SK-N-SH (cell line): ENCODE results near the gene SEMA4D. TPM values are rescaled to one million over a fixed set of nuclear protein-coding genes. Genes with fewer than 3 reads are reported as not detected.

ENCODE experiments used
- CTCF ChIA-PET: fragments of 300-600, 350-600 bp; formaldehyde crosslinking; extraction: SDS; loops from one replicate; lab custom pipeline; 2021; lab: Yijun Ruan, JAX
- POLR2A ChIA-PET: fragments of 350-600 bp; sonication (Branson Sonifier 250); formaldehyde crosslinking; extraction: SDS; loops from one replicate; lab custom pipeline; 2020; ENCODE audit warnings: antibody characterized with exemption, inconsistent platforms; lab: Yijun Ruan, JAX
- DNase-seq: peaks from one replicate; pipeline ENCODE4 v3.0.0; 2012
- H2AFZ ChIP-seq: fragments of 200-600 bp; sonication (generic); 2 replicates; pipeline ENCODE4 v1.8.1; 2016; ENCODE audit warnings: antibody characterized with exemption, mild to moderate bottlenecking, low read depth
- H3F3A ChIP-seq: fragments of 200-600 bp; sonication (generic); replicated peaks from 2 replicates; pipeline ENCODE3; 2016; ENCODE audit warnings: antibody characterized with exemption, mild to moderate bottlenecking; ENCODE audit not compliant: insufficient read depth
- H3K27ac ChIP-seq, 2 experiments: fragments of 200-500 bp in 1 of 2; fragments of 200-600 bp in 1 of 2; sonication (Bioruptor generic) in 1 of 2; sonication (generic), shearing (Covaris generic) in 1 of 2; 2 replicates each; pipeline versions ENCODE4 v1.5.1 to v1.6.1; 2014 to 2016; ENCODE audit warnings: low read depth in 2 of 2, inconsistent platforms in 1 of 2, low read length in 1 of 2, mild to moderate bottlenecking in 1 of 2, mixed read lengths in 1 of 2
- H3K27me3 ChIP-seq: fragments of 200-600 bp; sonication (generic), shearing (Covaris generic); 2 replicates; pipeline ENCODE4 v1.6.1; 2016; ENCODE audit warnings: mixed run types; ENCODE audit not compliant: insufficient read depth
- H3K36me3 ChIP-seq, 2 experiments: fragments of 200-500 bp in 1 of 2; fragments of 200-600 bp in 1 of 2; sonication (Bioruptor generic) in 1 of 2; sonication (generic) in 1 of 2; replicated peaks in 1 of 2; 2 replicates each; pipeline versions ENCODE3 to v1.5.1; 2014 to 2016; ENCODE audit warnings: low read length in 1 of 2, mild to moderate bottlenecking in 1 of 2; ENCODE audit not compliant: insufficient read depth in 2 of 2, control insufficient read depth in 1 of 2
- H3K4me1 ChIP-seq, 2 experiments: fragments of 200-500 bp in 1 of 2; fragments of 200-600 bp in 1 of 2; sonication (Bioruptor generic) in 1 of 2; sonication (generic), shearing (Covaris generic) in 1 of 2; 2 replicates each; pipeline versions ENCODE4 v1.5.1 to v1.6.1; 2014 to 2016; ENCODE audit warnings: low read depth in 1 of 2, low read length in 1 of 2, mixed run types in 1 of 2; ENCODE audit not compliant: insufficient read depth in 2 of 2, control insufficient read depth in 1 of 2
- H3K4me2 ChIP-seq: fragments of 200-600 bp; sonication (generic), shearing (Covaris generic); 2 replicates; pipeline ENCODE4 v1.6.1; 2017; ENCODE audit warnings: mixed run types
- H3K4me3 ChIP-seq, 2 experiments: fragments of 200-500 bp in 1 of 2; fragments of 200-600 bp in 1 of 2; sonication (Bioruptor generic) in 1 of 2; sonication (generic), shearing (Covaris generic) in 1 of 2; 2 replicates each; pipeline versions ENCODE4 v1.5.1 to v1.8.1; 2014 to 2016; ENCODE audit warnings: low read depth in 2 of 2, inconsistent platforms in 1 of 2, low read length in 1 of 2, mild to moderate bottlenecking in 1 of 2, mixed read lengths in 1 of 2, moderate library complexity in 1 of 2
- H3K79me2 ChIP-seq: fragments of 200-600 bp; sonication (generic); 2 replicates; pipeline ENCODE4 v1.8.1; 2017; ENCODE audit warnings: mild to moderate bottlenecking; ENCODE audit not compliant: insufficient read depth
- H3K9ac ChIP-seq: fragments of 200-600 bp; sonication (generic); 2 replicates; pipeline ENCODE4 v1.6.1; 2017; ENCODE audit warnings: mixed run types
- H3K9me2 ChIP-seq: fragments of 200-600 bp; sonication (generic); 2 replicates; pipeline ENCODE4 v1.6.1; 2017; ENCODE audit warnings: mixed run types
- H3K9me3 ChIP-seq: fragments of 200-600 bp; sonication (generic); 2 replicates; pipeline ENCODE4 v1.6.1; 2017; ENCODE audit warnings: mixed run types, mild to moderate bottlenecking, moderate library complexity
- H4K20me1 ChIP-seq: fragments of 200-600 bp; sonication (generic); 2 replicates; pipeline ENCODE4 v1.6.1; 2017; ENCODE audit warnings: mild to moderate bottlenecking, mixed run types; ENCODE audit not compliant: insufficient read depth
- CTCF ChIP-seq: fragments of 200-600 bp; sonication (generic); IDR thresholded peaks from 2 replicates; pipeline ENCODE4 v1.6.1; 2017; ENCODE audit warnings: antibody characterized with exemption, mild to moderate bottlenecking, moderate library complexity
- EP300 ChIP-seq, 2 experiments: IDR thresholded peaks; 2 replicates each; pipeline versions ENCODE4 v1.4.0 to v1.6.1; 2012; ENCODE audit warnings: borderline replicate concordance in 1 of 2, low read depth in 1 of 2, low read length in 1 of 2
- EZH2phosphoT487 ChIP-seq: fragments of 200-600 bp; sonication (generic); IDR thresholded peaks from 2 replicates; pipeline ENCODE4 v1.6.1; 2017; ENCODE audit warnings: low read depth, mixed run types, mild to moderate bottlenecking, antibody characterized with exemption, moderate library complexity, borderline replicate concordance
- FOXM1 ChIP-seq: IDR thresholded peaks from 2 replicates; pipeline ENCODE4 v1.4.0; 2012; ENCODE audit warnings: low read depth, mild to moderate bottlenecking
- GABPA ChIP-seq: IDR thresholded peaks from 2 replicates; pipeline ENCODE4 v1.4.0; 2012; ENCODE audit warnings: low read depth, mild to moderate bottlenecking
- PBX3 ChIP-seq: IDR thresholded peaks from 2 replicates; pipeline ENCODE4; 2012
- RAD21 ChIP-seq: IDR thresholded peaks from 2 replicates; pipeline ENCODE4 v1.6.1; 2012; ENCODE audit warnings: mild to moderate bottlenecking, low read length
- RCOR1 ChIP-seq: fragments of 150-350 bp; IDR thresholded peaks from 2 replicates; pipeline ENCODE4 v1.6.1; 2017; ENCODE audit warnings: antibody characterized with exemption, low read length
- REST ChIP-seq: IDR thresholded peaks from 2 replicates; pipeline ENCODE4 v1.6.1; 2012; ENCODE audit warnings: mild to moderate bottlenecking, low read depth, low read length, moderate library complexity
- SMC3 ChIP-seq: IDR thresholded peaks from 2 replicates; pipeline ENCODE4 v1.6.1; 2012; ENCODE audit warnings: low read depth, low read length, improper control_type of control experiment
- TAF1 ChIP-seq: IDR thresholded peaks from 2 replicates; pipeline ENCODE4 v1.6.1; 2012; ENCODE audit warnings: low read depth, mild to moderate bottlenecking, low read length, moderate library complexity, borderline replicate concordance
- TCF12 ChIP-seq: IDR thresholded peaks from 2 replicates; pipeline ENCODE4 v1.4.0; 2012
- TEAD4 ChIP-seq: IDR thresholded peaks from 2 replicates; pipeline ENCODE4 v1.4.0; 2012; ENCODE audit warnings: mild to moderate bottlenecking, borderline replicate concordance; ENCODE audit not compliant: insufficient read depth
- ZBTB33 ChIP-seq: IDR thresholded peaks from 2 replicates; pipeline ENCODE4 v1.4.0; 2012; ENCODE audit warnings: low read depth, borderline replicate concordance
- WGBS: methylation state at CpG from one replicate; pipeline ENCODE4 v1.1.6; 2017; ENCODE audit warnings: low lambda C conversion rate; 5-methylcytosine and 5-hydroxymethylcytosine counted together
- polyA plus RNA-seq, 3 experiments: library from polyadenylated mRNA; depleted of rRNA; stranded (reverse); fragments of >200 nt; gene quantifications; 2 replicates each; pipeline ENCODE4 v1.2.3, GENCODE V29; 2012
- TF ChIP-seq, protein P1 (sequence below): fragments of 150-350 bp; IDR thresholded peaks from 2 replicates; pipeline ENCODE4 v1.6.1; 2017; ENCODE audit warnings: antibody characterized with exemption, low read length, low read depth, borderline replicate concordance
- TF ChIP-seq, protein P2 (sequence below): fragments of 150-350 bp; IDR thresholded peaks from 2 replicates; pipeline ENCODE4 v1.6.1; 2016; ENCODE audit warnings: mild to moderate bottlenecking, low read depth, low read length
- TF ChIP-seq, protein P3 (sequence below): IDR thresholded peaks from 2 replicates; pipeline ENCODE4 v1.4.0; 2012; ENCODE audit warnings: low read depth, borderline replicate concordance

Gene SEMA4D
- polyA plus RNA-seq, 1 of the 3 experiments (the other 2 are of a cell fraction) = 4.8 TPM

DNA sequence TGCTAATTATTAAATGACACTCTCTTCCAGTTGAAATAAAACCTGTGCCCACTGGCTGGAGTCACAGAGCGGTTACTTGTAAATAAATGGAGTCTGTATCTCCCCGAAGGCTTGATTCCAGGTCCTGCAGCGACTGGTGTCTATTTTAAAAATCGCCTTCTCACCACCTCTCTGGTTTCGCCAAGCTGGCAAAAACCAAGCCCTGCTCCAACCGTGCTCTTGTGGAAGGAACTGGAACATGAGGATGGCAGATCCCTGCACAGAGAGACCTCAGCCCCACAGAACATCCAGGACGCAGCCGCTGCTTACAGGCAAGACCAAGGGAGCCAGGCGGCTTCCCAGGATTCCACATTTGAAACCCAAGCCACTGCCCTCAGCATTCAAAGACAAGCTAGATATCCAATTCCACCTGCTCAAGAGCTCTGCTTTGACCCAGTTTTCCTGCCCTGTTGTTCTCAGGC lies 15.0 kb downstream of the SEMA4D start:
- no peaks in the 10 kb centered on the region for H3K27me3 ChIP-seq
- POLR2A ChIA-PET = no interaction called here
- CTCF ChIA-PET = interaction anchor here (1.5 to 2.4 kb wide), 2 partner anchors 9 to 66 kb away, joined by 3 to 7 read pairs; no protein-coding TSS in a partner anchor
- WGBS = 87% methylated on average over 9 of the region's 9 CpGs
- H3K9me3 ChIP-seq = no peaks in the 10 kb centered on the region
- peaks cover 4 to 29% of the 10 kb centered on the region in 2 experiments; a peak in 2 of 4 replicates for H3K4me1 ChIP-seq
- H4K20me1 ChIP-seq = no peaks in the 10 kb centered on the region
- no peaks in the 10 kb centered on the region for H3K79me2 ChIP-seq
- H3K4me3 ChIP-seq = no peak overlapping the region
- no peaks in the 10 kb centered on the region for H3K9me2 ChIP-seq
- DNase-seq = no peak
- TF ChIP-seq PBX3 (no peak), EZH2phosphoT487 (no peak), CTCF (no peak), REST (no peak), SMC3 (no peak), TEAD4 (no peak), ZBTB33 (no peak), RCOR1 (no peak), RAD21 (no peak), FOXM1 (no peak), TAF1 (no peak), TCF12 (no peak), GABPA (no peak), EP300 (IDR thresholded peaks at IDR 0.05; ENCODE audit: borderline replicate concordance in 1 of 2, low read depth in 1 of 2, low read length in 1 of 2) (no peak)
- TF ChIP-seq, protein P1, sequence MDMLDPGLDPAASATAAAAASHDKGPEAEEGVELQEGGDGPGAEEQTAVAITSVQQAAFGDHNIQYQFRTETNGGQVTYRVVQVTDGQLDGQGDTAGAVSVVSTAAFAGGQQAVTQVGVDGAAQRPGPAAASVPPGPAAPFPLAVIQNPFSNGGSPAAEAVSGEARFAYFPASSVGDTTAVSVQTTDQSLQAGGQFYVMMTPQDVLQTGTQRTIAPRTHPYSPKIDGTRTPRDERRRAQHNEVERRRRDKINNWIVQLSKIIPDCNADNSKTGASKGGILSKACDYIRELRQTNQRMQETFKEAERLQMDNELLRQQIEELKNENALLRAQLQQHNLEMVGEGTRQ = no peak
- TF ChIP-seq, protein P2, sequence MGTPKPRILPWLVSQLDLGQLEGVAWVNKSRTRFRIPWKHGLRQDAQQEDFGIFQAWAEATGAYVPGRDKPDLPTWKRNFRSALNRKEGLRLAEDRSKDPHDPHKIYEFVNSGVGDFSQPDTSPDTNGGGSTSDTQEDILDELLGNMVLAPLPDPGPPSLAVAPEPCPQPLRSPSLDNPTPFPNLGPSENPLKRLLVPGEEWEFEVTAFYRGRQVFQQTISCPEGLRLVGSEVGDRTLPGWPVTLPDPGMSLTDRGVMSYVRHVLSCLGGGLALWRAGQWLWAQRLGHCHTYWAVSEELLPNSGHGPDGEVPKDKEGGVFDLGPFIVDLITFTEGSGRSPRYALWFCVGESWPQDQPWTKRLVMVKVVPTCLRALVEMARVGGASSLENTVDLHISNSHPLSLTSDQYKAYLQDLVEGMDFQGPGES = no peak
- TF ChIP-seq, protein P3, sequence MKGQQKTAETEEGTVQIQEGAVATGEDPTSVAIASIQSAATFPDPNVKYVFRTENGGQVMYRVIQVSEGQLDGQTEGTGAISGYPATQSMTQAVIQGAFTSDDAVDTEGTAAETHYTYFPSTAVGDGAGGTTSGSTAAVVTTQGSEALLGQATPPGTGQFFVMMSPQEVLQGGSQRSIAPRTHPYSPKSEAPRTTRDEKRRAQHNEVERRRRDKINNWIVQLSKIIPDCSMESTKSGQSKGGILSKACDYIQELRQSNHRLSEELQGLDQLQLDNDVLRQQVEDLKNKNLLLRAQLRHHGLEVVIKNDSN = no peak
- no peaks in the 10 kb centered on the region for H3K36me3 ChIP-seq
- no peak overlapping the region for H3K9ac ChIP-seq
- H3K4me2 ChIP-seq = no peak overlapping the region
- H3F3A ChIP-seq = peaks cover 4% of the 10 kb centered on the region
- no peak overlapping the region; a peak in 1 of 4 replicates for H3K27ac ChIP-seq
- no peak overlapping the region for H2AFZ ChIP-seq
